ENCODE data around the gene L3HYPDH.

- TF ChIP-seq POLR2AphosphoS5 (IDR thresholded peaks at IDR 0.05; ENCODE audit: insufficient read depth, low read depth, low read length) (no peak), CTCF (IDR thresholded peaks at IDR 0.05; ENCODE audit: extremely low read depth in 1 of 2, insufficient read depth in 1 of 2, low read depth in 1 of 2, low read length in 2 of 2) (no peak), POLR2A (IDR thresholded peaks at IDR 0.05; ENCODE audit: low read depth, low read length) (no peak), EZH2 (IDR thresholded peaks at IDR 0.05; ENCODE audit: borderline replicate concordance, low read depth, low read length, severe bottlenecking) (no peak), FOS (IDR thresholded peaks at IDR 0.05; ENCODE audit: borderline replicate concordance, insufficient read depth, low read length) (no peak), MAX (IDR thresholded peaks at IDR 0.05; ENCODE audit: insufficient read depth, insufficient read length) (no peak), MYC (IDR thresholded peaks at IDR 0.05; ENCODE audit: low read depth, low read length) (no peak)
Observed at GRCh38 chr14:59474172-59474571, 10.0 kb downstream of the L3HYPDH start.

Data from endothelial cell of umbilical vein (primary cell).